ENCODE measurements around the gene ABCA6. TPM values are rescaled to one million over a fixed set of nuclear protein-coding genes. Genes with fewer than 3 reads are reported as not detected.

ABCA6 gene
- total RNA-seq, 1 donor from 2014 or later = 18.5 TPM

DNA sequence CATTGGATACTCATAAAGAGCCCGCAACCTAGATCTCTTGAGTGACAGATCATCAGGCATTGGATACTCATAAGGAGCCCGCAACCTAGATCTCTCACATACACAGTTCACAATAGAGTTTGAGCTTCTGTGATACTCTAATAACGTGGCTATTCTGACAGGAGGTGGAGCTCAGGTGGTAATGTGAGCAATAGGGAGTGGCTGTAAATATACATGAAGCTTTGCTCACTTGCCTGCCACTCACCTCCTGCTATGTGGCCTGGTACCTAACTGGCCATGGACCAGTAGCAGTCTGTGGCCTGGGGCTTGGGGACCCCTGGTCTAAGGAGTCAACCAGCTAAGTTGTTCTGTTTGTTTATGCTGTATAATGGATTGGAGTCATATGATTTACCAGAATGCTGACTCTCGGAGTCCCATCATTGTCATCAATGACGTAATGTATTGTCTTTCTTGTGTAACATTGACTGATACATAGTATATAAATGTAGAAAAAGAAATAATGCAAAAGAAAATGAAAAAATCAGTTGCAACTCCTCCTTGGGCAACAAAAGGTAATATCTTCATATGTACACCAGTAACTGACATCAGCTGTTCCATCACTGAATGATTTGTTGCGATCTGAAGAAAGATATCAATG, 98.5 kb downstream of the ABCA6 start:
- no peak overlapping the region for H3K27ac ChIP-seq (replicated peaks)
- H3K36me3 ChIP-seq = peaks cover 28% of the 10 kb centered on the region
- TF ChIP-seq, protein P1, sequence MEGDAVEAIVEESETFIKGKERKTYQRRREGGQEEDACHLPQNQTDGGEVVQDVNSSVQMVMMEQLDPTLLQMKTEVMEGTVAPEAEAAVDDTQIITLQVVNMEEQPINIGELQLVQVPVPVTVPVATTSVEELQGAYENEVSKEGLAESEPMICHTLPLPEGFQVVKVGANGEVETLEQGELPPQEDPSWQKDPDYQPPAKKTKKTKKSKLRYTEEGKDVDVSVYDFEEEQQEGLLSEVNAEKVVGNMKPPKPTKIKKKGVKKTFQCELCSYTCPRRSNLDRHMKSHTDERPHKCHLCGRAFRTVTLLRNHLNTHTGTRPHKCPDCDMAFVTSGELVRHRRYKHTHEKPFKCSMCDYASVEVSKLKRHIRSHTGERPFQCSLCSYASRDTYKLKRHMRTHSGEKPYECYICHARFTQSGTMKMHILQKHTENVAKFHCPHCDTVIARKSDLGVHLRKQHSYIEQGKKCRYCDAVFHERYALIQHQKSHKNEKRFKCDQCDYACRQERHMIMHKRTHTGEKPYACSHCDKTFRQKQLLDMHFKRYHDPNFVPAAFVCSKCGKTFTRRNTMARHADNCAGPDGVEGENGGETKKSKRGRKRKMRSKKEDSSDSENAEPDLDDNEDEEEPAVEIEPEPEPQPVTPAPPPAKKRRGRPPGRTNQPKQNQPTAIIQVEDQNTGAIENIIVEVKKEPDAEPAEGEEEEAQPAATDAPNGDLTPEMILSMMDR (IDR thresholded peaks at IDR 0.05; ENCODE audit: borderline replicate concordance) = no peak
- H3K4me3 ChIP-seq = no peak overlapping the region
- H3K27me3 ChIP-seq (ENCODE audit: low read depth) = no peaks in the 10 kb centered on the region
- intact Hi-C loops (cut with micrococcal nuclease) = no loop called here
- H3K4me1 ChIP-seq = peaks cover 15% of the 10 kb centered on the region
- H3K9me3 ChIP-seq (replicated peaks) = peaks cover 7% of the 10 kb centered on the region
- no peak for DNase-seq

DNA sequence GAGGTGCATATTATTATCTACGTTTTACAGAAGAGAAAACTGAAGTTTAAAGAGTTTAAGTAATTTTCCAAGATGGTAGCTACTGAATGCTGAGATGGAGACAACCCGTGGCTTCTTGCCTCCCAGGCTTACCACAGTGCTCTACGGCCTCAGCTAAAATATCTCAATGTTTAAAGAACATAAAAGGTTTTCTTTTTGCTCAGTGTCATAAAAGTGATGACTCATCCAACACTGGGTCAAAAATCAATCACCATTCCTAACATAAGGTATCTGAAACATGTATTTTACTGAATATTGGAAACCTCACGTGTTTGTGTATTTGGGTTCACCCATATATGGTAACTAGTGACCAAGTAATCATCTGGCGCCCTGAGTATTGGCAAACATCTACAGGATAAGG, 99.4 kb downstream of the ABCA6 start:
- no peak overlapping the region for H3K4me3 ChIP-seq
- DNase-seq = no peak
- no peak overlapping the region for H3K27ac ChIP-seq (replicated peaks)
- peaks cover 32% of the 10 kb centered on the region for H3K36me3 ChIP-seq
- TF ChIP-seq, protein P1 (IDR thresholded peaks at IDR 0.05; ENCODE audit: borderline replicate concordance) = no peak
- peaks cover 6% of the 10 kb centered on the region for H3K4me1 ChIP-seq
- peaks cover 6% of the 10 kb centered on the region for H3K9me3 ChIP-seq (replicated peaks)
- H3K27me3 ChIP-seq (ENCODE audit: low read depth) = no peaks in the 10 kb centered on the region
- intact Hi-C loops (cut with micrococcal nuclease) = no loop called here

DNA sequence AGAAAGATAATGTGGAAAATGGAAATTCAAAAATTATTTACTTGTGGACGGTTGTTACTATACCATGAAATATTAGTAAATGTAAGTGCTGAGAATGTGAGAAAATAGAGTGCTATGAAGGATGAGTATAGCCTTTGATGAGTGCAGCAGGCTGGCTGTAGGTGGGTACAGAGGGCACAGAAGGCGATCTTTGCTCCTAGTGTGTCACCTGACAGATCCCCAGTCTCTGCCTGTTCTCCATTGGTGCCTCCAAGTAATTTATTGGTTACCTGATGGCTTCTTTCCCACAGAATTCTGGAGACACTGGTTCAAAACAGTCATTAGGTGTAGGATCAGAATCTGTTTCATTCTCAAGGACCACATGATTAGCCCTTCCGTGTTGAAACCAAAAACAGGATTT, 109.9 kb downstream of the ABCA6 start:
- Histone ChIP-seq H3K27me3 (ENCODE audit: low read depth) (no peaks in the 10 kb centered on the region), H3K4me3 (no peak overlapping the region), H3K4me1 (no peaks in the 10 kb centered on the region), H3K9me3 (replicated peaks) (peaks cover 5% of the 10 kb centered on the region), H3K27ac (replicated peaks) (no peak overlapping the region), H3K36me3 (peaks cover 31% of the 10 kb centered on the region)
- no peak for DNase-seq
- TF ChIP-seq, protein P1 (IDR thresholded peaks at IDR 0.05; ENCODE audit: borderline replicate concordance) = no peak
- intact Hi-C loops (cut with micrococcal nuclease) = no loop called here

DNA sequence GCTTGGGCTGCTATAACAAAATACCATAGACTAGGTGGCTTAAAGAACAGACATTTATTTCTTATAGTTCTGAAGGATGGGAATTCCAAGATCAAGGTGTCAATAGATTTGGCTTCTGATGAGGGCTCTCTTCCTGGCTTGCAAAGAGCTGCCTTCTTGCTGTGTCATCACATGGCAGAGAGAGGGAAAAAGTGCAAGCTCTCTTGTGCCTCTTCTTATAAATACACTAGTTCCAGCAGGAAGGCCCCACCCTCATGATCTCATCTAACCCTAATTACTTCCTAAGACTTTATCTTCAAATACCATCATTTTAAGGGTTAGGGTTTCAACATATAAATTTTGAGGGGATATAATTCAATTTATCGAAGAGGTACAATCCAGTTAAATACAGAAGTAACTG, 111.5 kb downstream of the ABCA6 start:
- Histone ChIP-seq H3K36me3 (peaks cover 33% of the 10 kb centered on the region), H3K9me3 (replicated peaks) (no peaks in the 10 kb centered on the region), H3K4me3 (no peak overlapping the region), H3K27me3 (ENCODE audit: low read depth) (no peaks in the 10 kb centered on the region), H3K27ac (replicated peaks) (no peak overlapping the region), H3K4me1 (no peaks in the 10 kb centered on the region)
- no peak for DNase-seq
- intact Hi-C loops (cut with micrococcal nuclease) = no loop called here
- TF ChIP-seq, protein P1 (IDR thresholded peaks at IDR 0.05; ENCODE audit: borderline replicate concordance) = no peak

Small RNA genes lying within 50 kb of the gene (microRNA-seq; reads per million reads assigned to microRNA genes)
- gene MIR4524A (not detected), gene MIR4524B (not detected)

Other genes with a start within 250 kb of the ABCA6 start
- gene ABCA8, start 186.5 kb downstream of the ABCA6 start, total RNA-seq = 35.5 TPM
- 13.0 TPM for gene ABCA9, start 81.0 kb downstream of the ABCA6 start, total RNA-seq
- 4.2 TPM for gene ABCA10, start 86.9 kb upstream of the ABCA6 start, total RNA-seq
- gene ABCA5, start 185.2 kb upstream of the ABCA6 start, total RNA-seq = 17.1 TPM